ENCODE data around the gene ELOVL6. TPM values are rescaled to one million over a fixed set of nuclear protein-coding genes. Genes with fewer than 3 reads are reported as not detected.

The ELOVL6 gene
- total RNA-seq, 1 donor from 2014 or later = 25.5 TPM

DNA sequence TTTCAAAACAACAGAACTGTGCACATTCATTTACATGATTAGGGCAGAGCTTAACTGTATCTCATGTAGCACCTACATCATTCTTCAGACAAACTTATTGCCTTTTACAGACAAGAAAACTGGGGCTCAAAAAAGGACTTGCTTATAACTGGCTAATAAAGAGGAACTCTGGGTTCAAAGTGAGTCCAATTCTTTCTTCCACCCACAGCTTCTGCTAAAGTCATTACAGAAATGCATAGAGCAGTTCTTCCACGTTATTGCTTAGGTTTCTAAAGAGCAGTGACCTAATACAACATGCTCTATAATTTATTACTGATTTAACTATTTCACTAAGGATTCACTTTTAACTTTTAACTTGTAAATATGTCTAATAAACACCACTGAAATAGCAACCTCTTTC is 60.6 kb downstream of the ELOVL6 start:
- H3K36me3 ChIP-seq (ENCODE audit: insufficient read depth, low read length) = no peaks in the 10 kb centered on the region
- Mint-ChIP-seq H3K27ac (ENCODE audit: unreplicated experiment) (no peak overlapping the region), H3K27me3 (ENCODE audit: low read depth, unreplicated experiment) (no peaks in the 10 kb centered on the region), H3K4me3 (ENCODE audit: unreplicated experiment) (no peak overlapping the region), H3K4me1 (ENCODE audit: low read depth, unreplicated experiment) (peaks cover 7% of the 10 kb centered on the region), H3K9me3 (ENCODE audit: unreplicated experiment) (no peaks in the 10 kb centered on the region), H3K36me3 (ENCODE audit: low read depth, unreplicated experiment) (peaks cover 2% of the 10 kb centered on the region)
- no peak overlapping the region for H3K27ac ChIP-seq (ENCODE audit: low read depth, low read length)
- H3K9me3 ChIP-seq (ENCODE audit: insufficient read depth, low read depth, low read length) = no peaks in the 10 kb centered on the region
- H3K27me3 ChIP-seq (ENCODE audit: insufficient read depth, low read length) = no peaks in the 10 kb centered on the region
- H4K20me1 ChIP-seq (ENCODE audit: insufficient read depth, low read length) = no peaks in the 10 kb centered on the region
- H3K4me2 ChIP-seq (ENCODE audit: low read length) = no peak overlapping the region
- peaks cover 5% of the 10 kb centered on the region for H3K79me2 ChIP-seq (ENCODE audit: insufficient read depth, low read length)
- TF ChIP-seq EZH2 (IDR thresholded peaks at IDR 0.05; ENCODE audit: insufficient read depth, low read length) = no peak
- TF ChIP-seq, protein P1, sequence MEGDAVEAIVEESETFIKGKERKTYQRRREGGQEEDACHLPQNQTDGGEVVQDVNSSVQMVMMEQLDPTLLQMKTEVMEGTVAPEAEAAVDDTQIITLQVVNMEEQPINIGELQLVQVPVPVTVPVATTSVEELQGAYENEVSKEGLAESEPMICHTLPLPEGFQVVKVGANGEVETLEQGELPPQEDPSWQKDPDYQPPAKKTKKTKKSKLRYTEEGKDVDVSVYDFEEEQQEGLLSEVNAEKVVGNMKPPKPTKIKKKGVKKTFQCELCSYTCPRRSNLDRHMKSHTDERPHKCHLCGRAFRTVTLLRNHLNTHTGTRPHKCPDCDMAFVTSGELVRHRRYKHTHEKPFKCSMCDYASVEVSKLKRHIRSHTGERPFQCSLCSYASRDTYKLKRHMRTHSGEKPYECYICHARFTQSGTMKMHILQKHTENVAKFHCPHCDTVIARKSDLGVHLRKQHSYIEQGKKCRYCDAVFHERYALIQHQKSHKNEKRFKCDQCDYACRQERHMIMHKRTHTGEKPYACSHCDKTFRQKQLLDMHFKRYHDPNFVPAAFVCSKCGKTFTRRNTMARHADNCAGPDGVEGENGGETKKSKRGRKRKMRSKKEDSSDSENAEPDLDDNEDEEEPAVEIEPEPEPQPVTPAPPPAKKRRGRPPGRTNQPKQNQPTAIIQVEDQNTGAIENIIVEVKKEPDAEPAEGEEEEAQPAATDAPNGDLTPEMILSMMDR (IDR thresholded peaks at IDR 0.05; ENCODE audit: insufficient read depth, low read depth, low read length) = no peak
- H3K9ac ChIP-seq (ENCODE audit: low read length) = no peak overlapping the region
- H3K4me1 ChIP-seq (ENCODE audit: insufficient read depth, low read length) = no peaks in the 10 kb centered on the region
- DNase-seq (ENCODE audit: low read depth) (no peak), FAIRE-seq (no peak)
- no peak overlapping the region for H2AFZ ChIP-seq (ENCODE audit: low read depth, low read length)
- no peak overlapping the region for H3K4me3 ChIP-seq (ENCODE audit: insufficient read depth, low read depth, low read length)

DNA sequence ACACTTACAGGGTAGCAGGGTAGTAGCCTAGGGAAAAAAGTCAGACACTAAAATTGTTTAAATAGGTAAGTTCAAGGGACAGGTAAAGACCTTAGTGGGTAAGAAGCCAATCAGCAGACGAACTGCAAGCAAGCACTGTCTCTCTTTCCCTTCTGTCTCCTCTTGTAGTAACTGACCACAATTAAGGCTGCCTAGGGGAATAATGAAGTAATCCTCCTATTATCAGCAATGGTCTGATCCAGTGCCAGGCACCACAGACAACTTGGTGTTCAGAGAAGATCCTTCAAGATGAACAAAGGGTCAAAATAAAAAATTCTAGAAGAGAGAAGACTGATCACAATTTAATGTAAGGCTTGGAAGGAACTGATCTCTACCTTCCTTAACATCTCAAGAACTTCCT is 62.9 kb downstream of the ELOVL6 start:
- Mint-ChIP-seq H3K27ac (ENCODE audit: unreplicated experiment) (no peak overlapping the region), H3K9me3 (ENCODE audit: unreplicated experiment) (no peaks in the 10 kb centered on the region), H3K27me3 (ENCODE audit: low read depth, unreplicated experiment) (no peaks in the 10 kb centered on the region), H3K4me1 (ENCODE audit: low read depth, unreplicated experiment) (peaks cover 7% of the 10 kb centered on the region), H3K36me3 (ENCODE audit: low read depth, unreplicated experiment) (peaks cover 3% of the 10 kb centered on the region), H3K4me3 (ENCODE audit: unreplicated experiment) (no peak overlapping the region)
- Histone ChIP-seq H3K79me2 (ENCODE audit: insufficient read depth, low read length) (no peaks in the 10 kb centered on the region), H3K27me3 (ENCODE audit: insufficient read depth, low read length) (no peaks in the 10 kb centered on the region), H2AFZ (ENCODE audit: low read depth, low read length) (no peak overlapping the region), H3K9me3 (ENCODE audit: insufficient read depth, low read depth, low read length) (no peaks in the 10 kb centered on the region), H3K9ac (ENCODE audit: low read length) (no peak overlapping the region), H3K4me2 (ENCODE audit: low read length) (no peak overlapping the region), H3K27ac (ENCODE audit: low read depth, low read length) (no peak overlapping the region), H3K4me3 (ENCODE audit: insufficient read depth, low read depth, low read length) (no peak overlapping the region), H3K4me1 (ENCODE audit: insufficient read depth, low read length) (no peaks in the 10 kb centered on the region), H3K36me3 (ENCODE audit: insufficient read depth, low read length) (no peaks in the 10 kb centered on the region), H4K20me1 (ENCODE audit: insufficient read depth, low read length) (peaks cover 3% of the 10 kb centered on the region)
- FAIRE-seq (no peak), DNase-seq (ENCODE audit: low read depth) (no peak)
- TF ChIP-seq, protein P1 (IDR thresholded peaks at IDR 0.05; ENCODE audit: insufficient read depth, low read depth, low read length) = no peak
- no peak for TF ChIP-seq EZH2 (IDR thresholded peaks at IDR 0.05; ENCODE audit: insufficient read depth, low read length)

GRCh38 chr4:110135076-110135475 is 63.3 kb downstream of the ELOVL6 start:
- FAIRE-seq (no peak), DNase-seq (ENCODE audit: low read depth) (no peak)
- Histone ChIP-seq H3K9ac (ENCODE audit: low read length) (no peak overlapping the region), H2AFZ (ENCODE audit: low read depth, low read length) (no peak overlapping the region), H3K27me3 (ENCODE audit: insufficient read depth, low read length) (no peaks in the 10 kb centered on the region), H3K4me3 (ENCODE audit: insufficient read depth, low read depth, low read length) (no peak overlapping the region), H3K4me2 (ENCODE audit: low read length) (no peak overlapping the region), H3K27ac (ENCODE audit: low read depth, low read length) (no peak overlapping the region), H4K20me1 (ENCODE audit: insufficient read depth, low read length) (peaks cover 3% of the 10 kb centered on the region), H3K36me3 (ENCODE audit: insufficient read depth, low read length) (no peaks in the 10 kb centered on the region), H3K4me1 (ENCODE audit: insufficient read depth, low read length) (no peaks in the 10 kb centered on the region), H3K79me2 (ENCODE audit: insufficient read depth, low read length) (no peaks in the 10 kb centered on the region), H3K9me3 (ENCODE audit: insufficient read depth, low read depth, low read length) (no peaks in the 10 kb centered on the region)
- H3K9me3 Mint-ChIP-seq (ENCODE audit: unreplicated experiment) = no peaks in the 10 kb centered on the region
- peaks cover 3% of the 10 kb centered on the region for H3K36me3 Mint-ChIP-seq (ENCODE audit: low read depth, unreplicated experiment)
- no peaks in the 10 kb centered on the region for H3K27me3 Mint-ChIP-seq (ENCODE audit: low read depth, unreplicated experiment)
- H3K4me1 Mint-ChIP-seq (ENCODE audit: low read depth, unreplicated experiment) = peaks cover 7% of the 10 kb centered on the region
- TF ChIP-seq EZH2 (IDR thresholded peaks at IDR 0.05; ENCODE audit: insufficient read depth, low read length) = no peak
- TF ChIP-seq, protein P1 (IDR thresholded peaks at IDR 0.05; ENCODE audit: insufficient read depth, low read depth, low read length) = no peak
- H3K27ac Mint-ChIP-seq (ENCODE audit: unreplicated experiment) = no peak overlapping the region
- no peak overlapping the region for H3K4me3 Mint-ChIP-seq (ENCODE audit: unreplicated experiment)
